ENCODE measurements around the gene ANKRD24.
"Not testable (repeated sequence)": the region's sequence is repeated elsewhere in the genome, so short reads cannot be mapped to it uniquely, and the experiment has no call there.

The ANKRD24 gene

DNA sequence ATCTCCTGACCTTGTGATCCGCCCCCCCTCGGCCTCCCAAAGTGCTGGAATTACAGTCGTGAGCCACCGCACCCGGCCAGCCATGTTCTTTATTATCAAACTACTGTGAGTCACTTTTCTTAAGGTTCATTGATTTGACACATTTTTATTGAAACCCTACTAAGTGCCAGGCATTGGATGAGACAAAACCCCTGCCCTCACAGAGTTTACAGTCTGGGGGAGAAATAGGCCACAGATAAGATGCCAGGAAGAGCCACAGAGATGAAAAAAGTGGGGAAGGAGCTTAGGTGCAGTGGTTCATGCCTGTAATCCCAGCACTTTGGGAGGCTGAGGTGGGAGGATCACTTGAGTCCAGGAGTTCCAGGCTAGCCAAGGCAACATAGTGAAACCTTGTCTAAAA, 44.0 kb upstream of the ANKRD24 start:
- no peak overlapping the region for H2BK120ac ChIP-seq (ENCODE audit: low read depth, low read length)
- no peak overlapping the region for H2AK5ac ChIP-seq (ENCODE audit: low read depth, low read length)
- H2BK15ac ChIP-seq (ENCODE audit: low read length) = no peak overlapping the region
- H3K23ac ChIP-seq (ENCODE audit: low read depth, low read length, poor library complexity) = no peak overlapping the region
- no peak overlapping the region for H3K4me2 ChIP-seq (ENCODE audit: insufficient read depth, low read length, poor library complexity, severe bottlenecking)
- no peak overlapping the region for H3K27ac ChIP-seq (replicated peaks; ENCODE audit: low read length)
- H3K27me3 ChIP-seq (ENCODE audit: control insufficient read depth in 3 of 3, insufficient read depth in 3 of 3, low read depth in 1 of 3, low read length in 3 of 3) = no peaks in the 10 kb centered on the region
- WGBS, 2 donors (ENCODE audit: extremely low coverage in 2 of 2, insufficient read length in 2 of 2, insufficient replicate concordance in 1 of 2) = no CpG with 5 or more reads among the region's 5 CpGs
- H3K36me3 ChIP-seq (replicated peaks in 1 of 2; ENCODE audit: control insufficient read depth in 2 of 2, insufficient read depth in 2 of 2, low read length in 2 of 2) = no peaks in the 10 kb centered on the region
- H4K8ac ChIP-seq (ENCODE audit: low read depth, low read length) = no peak overlapping the region
- H3K18ac ChIP-seq (ENCODE audit: low read length) = no peak overlapping the region
- H3K4ac ChIP-seq (ENCODE audit: low read length) = no peak overlapping the region
- no peak overlapping the region for H3K14ac ChIP-seq (ENCODE audit: low read length)
- no peak overlapping the region for H2BK12ac ChIP-seq (ENCODE audit: low read length)
- no peaks in the 10 kb centered on the region for H3K4me1 ChIP-seq (ENCODE audit: control insufficient read depth in 2 of 2, insufficient read depth in 1 of 2, low read depth in 1 of 2, low read length in 2 of 2)
- H4K91ac ChIP-seq (ENCODE audit: low read depth, low read length, poor library complexity) = no peak overlapping the region
- H3K9ac ChIP-seq (ENCODE audit: low read depth, low read length, poor library complexity) = no peak overlapping the region
- H2BK5ac ChIP-seq (ENCODE audit: low read length) = no peak overlapping the region
- H2AFZ ChIP-seq (ENCODE audit: low read length) = no peak overlapping the region
- H3K9me3 ChIP-seq (replicated peaks in 1 of 2; ENCODE audit: control insufficient read depth in 2 of 2, insufficient read depth in 1 of 2, low read depth in 1 of 2, low read length in 2 of 2) = no peaks in the 10 kb centered on the region
- DNase-seq (ENCODE audit: low spot score) = no peak
- no peaks in the 10 kb centered on the region for H3K79me1 ChIP-seq (ENCODE audit: low read depth, low read length)
- H3K4me3 ChIP-seq (ENCODE audit: low read length in 2 of 2) = no peak overlapping the region

DNA sequence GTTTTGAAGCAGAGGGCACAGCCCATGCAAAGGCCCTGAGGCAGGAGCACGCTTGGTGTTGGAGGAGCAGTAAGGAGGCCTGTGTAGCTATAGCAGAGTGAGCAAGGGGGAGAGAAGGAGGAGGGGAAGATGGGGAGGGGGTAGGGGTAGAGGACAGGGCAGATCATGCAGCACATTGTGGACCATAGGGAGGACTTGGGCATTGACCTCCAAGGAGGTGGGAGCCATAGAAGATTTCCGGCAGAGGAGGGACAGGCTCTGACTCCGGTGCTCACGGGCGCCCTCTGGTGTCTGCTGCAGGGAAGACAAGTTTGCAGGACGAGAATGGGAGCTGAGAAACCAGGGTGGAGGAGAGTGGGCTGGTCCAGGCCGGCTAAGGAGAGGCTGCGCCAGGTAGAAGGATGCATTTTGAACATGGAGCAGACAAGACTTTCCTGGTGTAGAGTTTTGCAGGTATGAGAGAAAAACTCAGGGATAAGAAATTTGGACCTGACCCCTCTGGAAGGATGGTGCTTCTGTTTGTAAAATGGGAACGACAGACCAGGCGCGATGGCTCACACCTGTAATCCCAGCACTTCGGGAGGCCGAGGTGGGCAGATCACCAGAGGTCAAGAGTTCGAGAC, 42.8 kb upstream of the ANKRD24 start:
- no peak overlapping the region for H2BK120ac ChIP-seq (ENCODE audit: low read depth, low read length)
- H4K8ac ChIP-seq (ENCODE audit: low read depth, low read length) = no peak overlapping the region
- peak overlapping the region; percentile 0 for H3K23ac ChIP-seq (ENCODE audit: low read depth, low read length, poor library complexity)
- H3K27ac ChIP-seq (replicated peaks; ENCODE audit: low read length) = no peak overlapping the region
- H3K9ac ChIP-seq (ENCODE audit: low read depth, low read length, poor library complexity) = no peak overlapping the region
- no peak overlapping the region for H2AK5ac ChIP-seq (ENCODE audit: low read depth, low read length)
- no peak overlapping the region for H2BK12ac ChIP-seq (ENCODE audit: low read length)
- H2BK5ac ChIP-seq (ENCODE audit: low read length) = no peak overlapping the region
- no peaks in the 10 kb centered on the region for H3K36me3 ChIP-seq (replicated peaks in 1 of 2; ENCODE audit: control insufficient read depth in 2 of 2, insufficient read depth in 2 of 2, low read length in 2 of 2)
- no CpG with 5 or more reads among the region's 14 CpGs for WGBS, 2 donors (ENCODE audit: extremely low coverage in 2 of 2, insufficient read length in 2 of 2, insufficient replicate concordance in 1 of 2)
- H3K4ac ChIP-seq (ENCODE audit: low read length) = no peak overlapping the region
- no peak overlapping the region for H3K4me2 ChIP-seq (ENCODE audit: insufficient read depth, low read length, poor library complexity, severe bottlenecking)
- no peaks in the 10 kb centered on the region for H3K27me3 ChIP-seq (ENCODE audit: control insufficient read depth in 3 of 3, insufficient read depth in 3 of 3, low read depth in 1 of 3, low read length in 3 of 3)
- no peaks in the 10 kb centered on the region for H3K79me1 ChIP-seq (ENCODE audit: low read depth, low read length)
- H2AFZ ChIP-seq (ENCODE audit: low read length) = no peak overlapping the region
- DNase-seq (ENCODE audit: low spot score) = peak; percentile 48
- no peak overlapping the region for H2BK15ac ChIP-seq (ENCODE audit: low read length)
- H4K91ac ChIP-seq (ENCODE audit: low read depth, low read length, poor library complexity) = no peak overlapping the region
- no peaks in the 10 kb centered on the region for H3K9me3 ChIP-seq (replicated peaks in 1 of 2; ENCODE audit: control insufficient read depth in 2 of 2, insufficient read depth in 1 of 2, low read depth in 1 of 2, low read length in 2 of 2)
- H3K4me1 ChIP-seq (ENCODE audit: control insufficient read depth in 2 of 2, insufficient read depth in 1 of 2, low read depth in 1 of 2, low read length in 2 of 2) = no peaks in the 10 kb centered on the region
- H3K14ac ChIP-seq (ENCODE audit: low read length) = no peak overlapping the region
- no peak overlapping the region for H3K4me3 ChIP-seq (ENCODE audit: low read length in 2 of 2)
- H3K18ac ChIP-seq (ENCODE audit: low read length) = no peak overlapping the region

DNA sequence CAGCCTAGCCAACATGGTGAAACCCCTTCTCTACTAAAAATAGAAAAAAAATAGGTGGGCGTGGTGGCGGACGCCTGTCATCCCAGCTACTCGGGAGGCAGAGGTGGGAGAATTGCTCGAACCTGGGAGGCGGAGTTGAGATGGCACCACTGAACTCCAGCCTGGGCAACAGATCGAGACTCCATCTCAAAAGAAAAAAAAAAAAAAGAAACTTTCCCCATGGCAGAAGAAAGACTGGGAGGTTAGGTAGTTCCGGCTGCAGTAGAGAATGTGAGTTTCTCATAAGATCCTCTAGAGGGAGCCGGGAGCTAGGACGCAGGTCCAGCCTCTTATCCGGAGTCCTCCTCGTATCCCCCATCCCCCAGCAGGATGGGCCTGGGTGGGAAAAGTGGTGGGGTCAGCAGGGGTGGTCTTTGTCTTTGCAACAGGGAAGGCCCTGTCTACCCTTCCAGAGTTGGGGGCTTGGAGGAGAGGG, 42.2 kb upstream of the ANKRD24 start:
- peak; percentile 56 for DNase-seq (ENCODE audit: low spot score)

GRCh38 chr19:4142916-4143315, 39.6 kb upstream of the ANKRD24 start:
- H3K36me3 ChIP-seq (replicated peaks in 1 of 2; ENCODE audit: control insufficient read depth in 2 of 2, insufficient read depth in 2 of 2, low read length in 2 of 2); H2BK120ac ChIP-seq (ENCODE audit: low read depth, low read length); H3K79me1 ChIP-seq (ENCODE audit: low read depth, low read length); H3K4me1 ChIP-seq (ENCODE audit: control insufficient read depth in 2 of 2, insufficient read depth in 1 of 2, low read depth in 1 of 2, low read length in 2 of 2); H3K4me2 ChIP-seq (ENCODE audit: insufficient read depth, low read length, poor library complexity, severe bottlenecking); H3K14ac ChIP-seq (ENCODE audit: low read length); H3K27me3 ChIP-seq (ENCODE audit: control insufficient read depth in 3 of 3, insufficient read depth in 3 of 3, low read depth in 1 of 3, low read length in 3 of 3); H3K23ac ChIP-seq (ENCODE audit: low read depth, low read length, poor library complexity); H2AFZ ChIP-seq (ENCODE audit: low read length); DNase-seq (ENCODE audit: low spot score); H4K91ac ChIP-seq (ENCODE audit: low read depth, low read length, poor library complexity); H2AK5ac ChIP-seq (ENCODE audit: low read depth, low read length); H3K27ac ChIP-seq (replicated peaks; ENCODE audit: low read length); H2BK5ac ChIP-seq (ENCODE audit: low read length); H3K18ac ChIP-seq (ENCODE audit: low read length); H3K9me3 ChIP-seq (replicated peaks in 1 of 2; ENCODE audit: control insufficient read depth in 2 of 2, insufficient read depth in 1 of 2, low read depth in 1 of 2, low read length in 2 of 2); H2BK12ac ChIP-seq (ENCODE audit: low read length); H3K4ac ChIP-seq (ENCODE audit: low read length); H4K8ac ChIP-seq (ENCODE audit: low read depth, low read length); H3K9ac ChIP-seq (ENCODE audit: low read depth, low read length, poor library complexity); H3K4me3 ChIP-seq (ENCODE audit: low read length in 2 of 2); H2BK15ac ChIP-seq (ENCODE audit: low read length): not testable (repeated sequence)
- WGBS, 2 donors (ENCODE audit: extremely low coverage in 2 of 2, insufficient read length in 2 of 2, insufficient replicate concordance in 1 of 2) = no CpG with 5 or more reads among the region's 1 CpG

More for the DNA sequence above, 42.2 kb upstream of the ANKRD24 start:
- no peak overlapping the region for H3K4me3 ChIP-seq (ENCODE audit: low read length in 2 of 2)
- H2BK5ac ChIP-seq (ENCODE audit: low read length) = no peak overlapping the region
- no peak overlapping the region for H4K91ac ChIP-seq (ENCODE audit: low read depth, low read length, poor library complexity)
- H3K79me1 ChIP-seq (ENCODE audit: low read depth, low read length) = no peaks in the 10 kb centered on the region
- H2AK5ac ChIP-seq (ENCODE audit: low read depth, low read length) = no peak overlapping the region
- WGBS, 2 donors (ENCODE audit: extremely low coverage in 2 of 2, insufficient read length in 2 of 2, insufficient replicate concordance in 1 of 2) = no CpG with 5 or more reads among the region's 12 CpGs
- H3K9me3 ChIP-seq (replicated peaks in 1 of 2; ENCODE audit: control insufficient read depth in 2 of 2, insufficient read depth in 1 of 2, low read depth in 1 of 2, low read length in 2 of 2) = no peaks in the 10 kb centered on the region
- no peak overlapping the region for H3K9ac ChIP-seq (ENCODE audit: low read depth, low read length, poor library complexity)
- H3K27ac ChIP-seq (replicated peaks; ENCODE audit: low read length) = no peak overlapping the region
- H2BK120ac ChIP-seq (ENCODE audit: low read depth, low read length) = no peak overlapping the region
- H3K18ac ChIP-seq (ENCODE audit: low read length) = no peak overlapping the region
- H3K23ac ChIP-seq (ENCODE audit: low read depth, low read length, poor library complexity) = no peak overlapping the region
- peak overlapping the region; percentile 21 for H2AFZ ChIP-seq (ENCODE audit: low read length)
- no peaks in the 10 kb centered on the region for H3K27me3 ChIP-seq (ENCODE audit: control insufficient read depth in 3 of 3, insufficient read depth in 3 of 3, low read depth in 1 of 3, low read length in 3 of 3)
- H2BK15ac ChIP-seq (ENCODE audit: low read length) = no peak overlapping the region
- no peak overlapping the region for H3K4me2 ChIP-seq (ENCODE audit: insufficient read depth, low read length, poor library complexity, severe bottlenecking)
- H3K14ac ChIP-seq (ENCODE audit: low read length) = no peak overlapping the region
- no peak overlapping the region for H4K8ac ChIP-seq (ENCODE audit: low read depth, low read length)
- no peaks in the 10 kb centered on the region for H3K4me1 ChIP-seq (ENCODE audit: control insufficient read depth in 2 of 2, insufficient read depth in 1 of 2, low read depth in 1 of 2, low read length in 2 of 2)
- H3K4ac ChIP-seq (ENCODE audit: low read length) = no peak overlapping the region
- no peaks in the 10 kb centered on the region for H3K36me3 ChIP-seq (replicated peaks in 1 of 2; ENCODE audit: control insufficient read depth in 2 of 2, insufficient read depth in 2 of 2, low read length in 2 of 2)
- H2BK12ac ChIP-seq (ENCODE audit: low read length) = no peak overlapping the region

All from neuronal stem cell (in vitro differentiated cells).